Osteocyte (in vitro differentiated cells): ENCODE data around the gene PDE1A. TPM values are rescaled to one million over a fixed set of nuclear protein-coding genes. Genes with fewer than 3 reads are reported as not detected.

Source experiments
- DNase-seq: peaks from one replicate; pipeline ENCODE4 v3.0.0; 2021; ENCODE audit warnings: mixed read lengths; ENCODE audit not compliant: unreplicated experiment; ENCODE audit errors: extremely low spot score
- H3K27ac Mint-ChIP-seq: one replicate; pipeline ENCODE4 v1.8.0; 2021; ENCODE audit warnings: mild to moderate bottlenecking, mixed read lengths; ENCODE audit not compliant: unreplicated experiment
- H3K27me3 Mint-ChIP-seq: one replicate; pipeline ENCODE4 v1.8.0; 2021; ENCODE audit warnings: mixed read lengths; ENCODE audit not compliant: unreplicated experiment
- H3K36me3 Mint-ChIP-seq: one replicate; pipeline ENCODE4 v1.8.0; 2021; ENCODE audit warnings: mixed read lengths; ENCODE audit not compliant: unreplicated experiment
- H3K4me1 Mint-ChIP-seq: one replicate; pipeline ENCODE4 v1.8.0; 2021; ENCODE audit warnings: mixed read lengths; ENCODE audit not compliant: unreplicated experiment
- H3K4me3 Mint-ChIP-seq: one replicate; pipeline ENCODE4 v1.8.0; 2021; ENCODE audit warnings: mild to moderate bottlenecking, moderate library complexity, mixed read lengths; ENCODE audit not compliant: unreplicated experiment
- H3K9me3 Mint-ChIP-seq: one replicate; pipeline ENCODE4 v1.8.0; 2021; ENCODE audit warnings: mixed read lengths; ENCODE audit not compliant: unreplicated experiment
- CTCF ChIP-seq: fragments of 200-600 bp; sonication (generic); IDR thresholded peaks from 2 replicates; pipeline ENCODE4 v1.5.0; 2021; ENCODE audit warnings: antibody characterized with exemption, mild to moderate bottlenecking, moderate library complexity
- total RNA-seq: library from RNA; stranded (reverse); gene quantifications from 2 replicates; pipeline ENCODE4 v1.2.1, GENCODE V29; 2021

The PDE1A gene
- total RNA-seq, 1 donor from 2014 or later, result 1.8 TPM

GRCh38 chr2:182240862-182241371 lies 185.9 kb downstream of the PDE1A start:
- H3K27me3 Mint-ChIP-seq, result no peaks in the 10 kb centered on the region
- no peak overlapping the region for H3K4me3 Mint-ChIP-seq
- peaks cover 3% of the 10 kb centered on the region for H3K36me3 Mint-ChIP-seq
- DNase-seq, result no peak
- peaks cover 9% of the 10 kb centered on the region for H3K4me1 Mint-ChIP-seq
- H3K9me3 Mint-ChIP-seq, result peaks cover 9% of the 10 kb centered on the region
- H3K27ac Mint-ChIP-seq, result no peak overlapping the region
- TF ChIP-seq CTCF, result peak; percentile 44

- H3K27me3 Mint-ChIP-seq, result no peaks in the 10 kb centered on the region
- DNase-seq, result no peak
- no peak for TF ChIP-seq CTCF
Observed at GRCh38 chr2:182230561-182230960, 196.3 kb downstream of the PDE1A start.

GRCh38 chr2:182229297-182229696 lies 197.5 kb downstream of the PDE1A start:
- no peak overlapping the region for H3K4me3 Mint-ChIP-seq
- H3K27me3 Mint-ChIP-seq, result no peaks in the 10 kb centered on the region
- H3K27ac Mint-ChIP-seq, result no peak overlapping the region
- peaks cover 5% of the 10 kb centered on the region for H3K4me1 Mint-ChIP-seq
- no peak for DNase-seq
- TF ChIP-seq CTCF, result no peak
- no peaks in the 10 kb centered on the region for H3K36me3 Mint-ChIP-seq
- H3K9me3 Mint-ChIP-seq, result no peaks in the 10 kb centered on the region

More at GRCh38 chr2:182230561-182230960, 196.3 kb downstream of the PDE1A start:
- H3K36me3 Mint-ChIP-seq, result no peaks in the 10 kb centered on the region
- peaks cover 5% of the 10 kb centered on the region for H3K4me1 Mint-ChIP-seq
- H3K4me3 Mint-ChIP-seq, result no peak overlapping the region
- no peaks in the 10 kb centered on the region for H3K9me3 Mint-ChIP-seq
- no peak overlapping the region for H3K27ac Mint-ChIP-seq

- no peak for DNase-seq
- peaks cover 5% of the 10 kb centered on the region for H3K4me1 Mint-ChIP-seq
- no peaks in the 10 kb centered on the region for H3K36me3 Mint-ChIP-seq
Observed at GRCh38 chr2:182228741-182229140, 198.1 kb downstream of the PDE1A start.

GRCh38 chr2:182228073-182228473 lies 198.8 kb downstream of the PDE1A start:
- Mint-ChIP-seq H3K4me3 (no peak overlapping the region), H3K36me3 (no peaks in the 10 kb centered on the region), H3K27me3 (no peaks in the 10 kb centered on the region), H3K27ac (no peak overlapping the region), H3K9me3 (no peaks in the 10 kb centered on the region), H3K4me1 (peaks cover 5% of the 10 kb centered on the region)
- no peak for TF ChIP-seq CTCF
- no peak for DNase-seq

More at GRCh38 chr2:182228741-182229140, 198.1 kb downstream of the PDE1A start:
- no peaks in the 10 kb centered on the region for H3K9me3 Mint-ChIP-seq
- no peak overlapping the region for H3K27ac Mint-ChIP-seq
- TF ChIP-seq CTCF, result no peak
- no peaks in the 10 kb centered on the region for H3K27me3 Mint-ChIP-seq
- H3K4me3 Mint-ChIP-seq, result no peak overlapping the region
